Progenitor cell of endocrine pancreas (in vitro differentiated cells): Measurements from ENCODE around the gene WDR81. TPM values are rescaled to one million over a fixed set of nuclear protein-coding genes. Genes with fewer than 3 reads are reported as not detected.

ENCODE experiments used
- DNase-seq: peaks from one replicate; pipeline ENCODE4 v3.0.0; 2021; ENCODE audit warnings: low spot score; ENCODE audit not compliant: unreplicated experiment
- H3K27ac Mint-ChIP-seq: 2 replicates; pipeline ENCODE4 v1.8.0; 2021; ENCODE audit warnings: mild to moderate bottlenecking, moderate library complexity, mixed read lengths
- H3K27me3 Mint-ChIP-seq: 2 replicates; pipeline ENCODE4 v1.8.0; 2021; ENCODE audit warnings: mixed read lengths
- H3K36me3 Mint-ChIP-seq: 2 replicates; pipeline ENCODE4 v1.8.0; 2022; ENCODE audit warnings: mixed read lengths; ENCODE audit not compliant: insufficient read depth
- H3K4me1 Mint-ChIP-seq: 2 replicates; pipeline ENCODE4 v1.8.0; 2021; ENCODE audit warnings: low read depth, mixed read lengths
- H3K4me3 Mint-ChIP-seq: 2 replicates; pipeline ENCODE4 v1.8.0; 2021; ENCODE audit warnings: low read depth, mild to moderate bottlenecking, moderate library complexity, mixed read lengths
- H3K9me3 Mint-ChIP-seq: 2 replicates; pipeline ENCODE4 v1.8.0; 2021; ENCODE audit warnings: low read depth, mixed read lengths
- CTCF ChIP-seq: fragments of 200-600 bp; sonication (generic); IDR thresholded peaks from one replicate; pipeline ENCODE4 v1.5.0; 2021; ENCODE audit warnings: antibody characterized with exemption, mild to moderate bottlenecking; ENCODE audit not compliant: unreplicated experiment
- total RNA-seq: library from RNA; stranded (reverse); gene quantifications from 2 replicates; pipeline ENCODE4 v1.2.1, GENCODE V29; 2021

Gene WDR81
- total RNA-seq, 1 donor from 2014 or later, result 22.1 TPM

DNA sequence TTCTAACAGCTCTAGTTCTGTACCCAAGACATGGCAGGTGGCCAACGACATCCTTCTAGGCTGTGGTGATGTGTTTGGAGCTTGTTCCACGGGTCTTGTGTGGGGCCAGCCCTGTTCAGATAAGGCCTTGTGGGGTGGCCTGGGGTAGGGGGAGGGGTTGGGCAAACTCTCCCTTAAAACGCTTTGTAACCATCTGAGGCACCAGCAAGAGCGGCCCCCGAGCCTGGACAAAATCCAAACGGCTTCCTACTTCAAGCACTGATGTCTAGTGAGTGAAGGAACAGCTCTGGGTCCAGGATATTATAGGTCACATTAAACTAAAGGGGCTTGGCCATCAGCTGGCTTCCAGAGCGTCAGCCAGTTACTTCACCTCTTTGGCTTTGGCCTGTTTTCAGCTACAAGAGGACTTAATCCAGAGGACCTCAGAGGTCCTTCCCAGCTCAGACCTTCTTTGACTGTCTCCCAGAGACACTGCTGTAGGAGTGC lies 49.2 kb downstream of the WDR81 start:
- Mint-ChIP-seq H3K4me1 (peaks cover 10% of the 10 kb centered on the region), H3K9me3 (no peaks in the 10 kb centered on the region), H3K4me3 (no peak overlapping the region), H3K27ac (peak overlapping the region; percentile 67), H3K27me3 (no peaks in the 10 kb centered on the region), H3K36me3 (peaks cover 15% of the 10 kb centered on the region)
- TF ChIP-seq CTCF, result no peak
- no peak for DNase-seq

GRCh38 chr17:1774390-1775176 lies 50.1 kb downstream of the WDR81 start:
- H3K36me3 Mint-ChIP-seq, result peaks cover 15% of the 10 kb centered on the region
- no peaks in the 10 kb centered on the region for H3K27me3 Mint-ChIP-seq
- TF ChIP-seq CTCF, result no peak
- no peak overlapping the region for H3K4me3 Mint-ChIP-seq
- H3K27ac Mint-ChIP-seq, result peak overlapping the region; percentile 16
- no peak for DNase-seq
- H3K9me3 Mint-ChIP-seq, result no peaks in the 10 kb centered on the region
- H3K4me1 Mint-ChIP-seq, result peaks cover 7% of the 10 kb centered on the region

DNA sequence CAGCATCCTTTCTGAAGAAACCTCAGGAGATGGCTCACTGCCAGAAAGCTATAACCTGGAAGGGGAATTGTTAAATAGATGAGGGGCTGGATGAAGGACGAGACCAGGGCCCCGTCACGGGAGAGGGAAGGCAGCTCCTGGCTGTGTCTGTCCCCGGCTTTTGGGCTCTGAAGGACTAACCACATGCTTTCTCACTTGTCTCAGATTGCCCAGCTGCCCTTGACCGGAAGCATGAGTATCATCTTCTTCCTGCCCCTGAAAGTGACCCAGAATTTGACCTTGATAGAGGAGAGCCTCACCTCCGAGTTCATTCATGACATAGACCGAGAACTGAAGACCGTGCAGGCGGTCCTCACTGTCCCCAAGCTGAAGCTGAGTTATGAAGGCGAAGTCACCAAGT lies 51.8 kb downstream of the WDR81 start:
- peaks cover 12% of the 10 kb centered on the region for H3K36me3 Mint-ChIP-seq
- peak overlapping the region; percentile 83 for H3K27ac Mint-ChIP-seq

GRCh38 chr17:1776857-1777256 lies 52.4 kb downstream of the WDR81 start:
- Mint-ChIP-seq H3K27ac (peak overlapping the region; percentile 83), H3K9me3 (no peaks in the 10 kb centered on the region), H3K4me1 (no peaks in the 10 kb centered on the region), H3K4me3 (no peak overlapping the region), H3K36me3 (peaks cover 12% of the 10 kb centered on the region), H3K27me3 (no peaks in the 10 kb centered on the region)
- DNase-seq, result no peak
- TF ChIP-seq CTCF, result no peak

More for the DNA sequence above, 51.8 kb downstream of the WDR81 start:
- TF ChIP-seq CTCF, result no peak
- no peaks in the 10 kb centered on the region for H3K27me3 Mint-ChIP-seq
- no peaks in the 10 kb centered on the region for H3K9me3 Mint-ChIP-seq
- H3K4me1 Mint-ChIP-seq, result no peaks in the 10 kb centered on the region
- H3K4me3 Mint-ChIP-seq, result no peak overlapping the region
- DNase-seq, result no peak

DNA sequence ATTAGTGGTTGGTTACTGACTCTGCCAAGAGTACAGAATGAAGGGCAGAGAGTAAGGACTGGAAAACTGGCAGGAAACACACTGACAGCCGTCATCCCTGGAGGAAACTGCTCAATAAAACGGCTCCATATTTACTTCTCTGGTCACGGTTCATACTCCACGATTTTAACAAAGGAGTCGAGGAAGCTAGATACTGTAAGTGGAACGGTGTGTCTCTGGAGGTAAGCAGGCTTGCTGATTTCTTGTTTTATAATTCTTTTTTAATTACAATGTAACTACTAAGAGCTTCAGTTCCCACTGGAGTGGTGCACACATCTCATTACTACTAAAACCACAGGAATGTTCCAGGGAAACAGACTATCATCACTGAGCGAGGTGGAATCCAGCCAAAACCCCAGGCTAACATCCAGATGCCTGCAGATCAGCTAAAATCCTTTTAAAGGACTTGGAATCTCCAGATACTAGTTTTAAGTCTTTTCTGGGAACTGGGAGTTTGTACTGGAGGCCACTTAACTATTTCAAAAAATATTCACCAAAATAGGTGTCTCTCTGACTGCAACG lies 55.1 kb downstream of the WDR81 start:
- no peak for DNase-seq
- H3K27ac Mint-ChIP-seq, result no peak overlapping the region
- peaks cover 3% of the 10 kb centered on the region for H3K4me1 Mint-ChIP-seq

More for the DNA sequence above, 55.1 kb downstream of the WDR81 start:
- no peaks in the 10 kb centered on the region for H3K27me3 Mint-ChIP-seq
- H3K9me3 Mint-ChIP-seq, result no peaks in the 10 kb centered on the region
- H3K36me3 Mint-ChIP-seq, result peaks cover 22% of the 10 kb centered on the region
- no peak for TF ChIP-seq CTCF
- no peak overlapping the region for H3K4me3 Mint-ChIP-seq
